Neural progenitor cell (in vitro differentiated cells): Measurements from ENCODE around the gene RNF213. TPM values are rescaled to one million over a fixed set of nuclear protein-coding genes. Genes with fewer than 3 reads are reported as not detected.

Experiments
- DNase-seq: peaks from one replicate; pipeline ENCODE4 v3.0.0-alpha.2; 2016; ENCODE audit warnings: low spot score
- H2AFZ ChIP-seq: fragments of 200-600 bp; sonication (generic); replicated peaks from 2 replicates; pipeline ENCODE4 v1.6.1; 2016; ENCODE audit warnings: antibody characterized with exemption
- H3F3A ChIP-seq: fragments of 200-600 bp; sonication (generic); 2 replicates; pipeline ENCODE4 v1.6.1; 2016; ENCODE audit warnings: antibody characterized with exemption, low read depth
- H3K27ac ChIP-seq: fragments of 200-600 bp; sonication (generic); 2 replicates; pipeline ENCODE4 v1.5.1; 2016; ENCODE audit warnings: mild to moderate bottlenecking
- H3K27me3 ChIP-seq: fragments of 200-600 bp; sonication (generic); 2 replicates; pipeline ENCODE4 v1.6.1; 2016; ENCODE audit warnings: mild to moderate bottlenecking, moderate library complexity
- H3K36me3 ChIP-seq: fragments of 200-600 bp; sonication (generic); 2 replicates; pipeline ENCODE4 v1.5.1; 2016
- H3K4me1 ChIP-seq: fragments of 200-600 bp; sonication (generic); 2 replicates; pipeline ENCODE4 v1.6.1; 2016; ENCODE audit warnings: mixed run types
- H3K4me2 ChIP-seq: fragments of 200-600 bp; sonication (generic); 2 replicates; pipeline ENCODE4 v1.6.1; 2016
- H3K4me3 ChIP-seq: fragments of 200-600 bp; sonication (generic); 2 replicates; pipeline ENCODE4 v1.5.1; 2016
- H3K79me2 ChIP-seq: fragments of 200-600 bp; sonication (generic); 2 replicates; pipeline ENCODE4 v1.6.1; 2016; ENCODE audit warnings: low read depth
- H3K9ac ChIP-seq: fragments of 200-600 bp; sonication (generic); 2 replicates; pipeline ENCODE4 v1.6.1; 2016
- H3K9me3 ChIP-seq: fragments of 200-600 bp; sonication (generic); 2 replicates; pipeline ENCODE4 v1.5.1; 2016; ENCODE audit warnings: low read depth
- H4K20me1 ChIP-seq: fragments of 200-600 bp; sonication (generic); 2 replicates; pipeline ENCODE4 v1.6.1; 2016; ENCODE audit warnings: low read depth
- H3K27ac Mint-ChIP-seq: 3 replicates; pipeline ENCODE4 v1.8.0; 2021; ENCODE audit warnings: mixed read lengths
- H3K27me3 Mint-ChIP-seq: 2 replicates; pipeline ENCODE4 v1.8.0; 2022; ENCODE audit warnings: low read depth, mild to moderate bottlenecking, inconsistent platforms, moderate library complexity, mixed read lengths; ENCODE audit not compliant: insufficient read depth
- H3K36me3 Mint-ChIP-seq: 3 replicates; pipeline ENCODE4 v1.8.0; 2021; ENCODE audit warnings: mixed read lengths
- H3K4me1 Mint-ChIP-seq: 3 replicates; pipeline ENCODE4 v1.8.0; 2021; ENCODE audit warnings: mixed read lengths
- H3K4me3 Mint-ChIP-seq: 3 replicates; pipeline ENCODE4 v1.8.0; 2021; ENCODE audit warnings: mild to moderate bottlenecking, moderate library complexity, mixed read lengths
- H3K9me3 Mint-ChIP-seq: 3 replicates; pipeline ENCODE4 v1.8.0; 2020; ENCODE audit warnings: mixed read lengths
- CTCF ChIP-seq: fragments of 200-600 bp; sonication (generic); IDR thresholded peaks from 2 replicates; pipeline ENCODE4 v1.5.1; 2017; ENCODE audit warnings: antibody characterized with exemption, mild to moderate bottlenecking
- EZH2 ChIP-seq: fragments of 200-600 bp; sonication (generic); IDR thresholded peaks from 2 replicates; pipeline ENCODE4 v1.6.1; 2017; ENCODE audit warnings: antibody characterized with exemption, mild to moderate bottlenecking, moderate library complexity
- EZH2phosphoT487 ChIP-seq: fragments of 200-600 bp; sonication (generic); IDR thresholded peaks from 2 replicates; pipeline ENCODE4 v1.6.1; 2017; ENCODE audit warnings: antibody characterized with exemption
- total RNA-seq: library from RNA; depleted of rRNA; stranded (reverse); fragments of >200 nt; gene quantifications from 2 replicates; pipeline ENCODE4 v1.2.3, GENCODE V29; 2015; ENCODE audit warnings: low replicate concordance

The RNF213 gene
- total RNA-seq, 1 donor from 2014 or later = 19.8 TPM

- Histone ChIP-seq H3F3A (peaks cover 47% of the 10 kb centered on the region), H3K4me3 (peak overlapping the region; percentile 85), H3K4me2 (peak overlapping the region; percentile 90), H3K27ac (peak overlapping the region; percentile 91), H3K4me1 (peaks cover 10% of the 10 kb centered on the region), H3K27me3 (peaks cover 15% of the 10 kb centered on the region), H4K20me1 (peaks cover 22% of the 10 kb centered on the region), H3K36me3 (no peaks in the 10 kb centered on the region), H2AFZ (no peak overlapping the region), H3K79me2 (no peaks in the 10 kb centered on the region), H3K9me3 (no peaks in the 10 kb centered on the region), H3K9ac (no peak overlapping the region)
- H3K4me1 Mint-ChIP-seq = peaks cover 32% of the 10 kb centered on the region
- H3K27ac Mint-ChIP-seq = peak overlapping the region; percentile 90
- H3K4me3 Mint-ChIP-seq = peak overlapping the region; percentile 95
- H3K36me3 Mint-ChIP-seq = peaks cover 2% of the 10 kb centered on the region
- DNase-seq = no peak
- TF ChIP-seq EZH2 = no peak
- TF ChIP-seq CTCF = no peak
- no peak for TF ChIP-seq EZH2phosphoT487
- H3K27me3 Mint-ChIP-seq = peaks cover 6% of the 10 kb centered on the region
- H3K9me3 Mint-ChIP-seq = peaks cover 2% of the 10 kb centered on the region
Observed at GRCh38 chr17:80261895-80262279, 1.2 kb downstream of the RNF213 start.

- H3K79me2 ChIP-seq = no peaks in the 10 kb centered on the region
- H2AFZ ChIP-seq = no peak overlapping the region
- H3K9me3 ChIP-seq = no peaks in the 10 kb centered on the region
- Mint-ChIP-seq H3K27ac (peak overlapping the region; percentile 90), H3K4me1 (peaks cover 31% of the 10 kb centered on the region), H3K36me3 (peaks cover 2% of the 10 kb centered on the region), H3K9me3 (peaks cover 2% of the 10 kb centered on the region), H3K27me3 (peaks cover 6% of the 10 kb centered on the region), H3K4me3 (peak overlapping the region; percentile 95)
- H3K27me3 ChIP-seq = peaks cover 15% of the 10 kb centered on the region
- no peak overlapping the region for H3K27ac ChIP-seq
- peak overlapping the region; percentile 90 for H3K4me2 ChIP-seq
- TF ChIP-seq EZH2phosphoT487 (no peak), CTCF (no peak), EZH2 (no peak)
- H3K4me3 ChIP-seq = no peak overlapping the region
- H4K20me1 ChIP-seq = peaks cover 22% of the 10 kb centered on the region
- DNase-seq = no peak
- peaks cover 46% of the 10 kb centered on the region for H3F3A ChIP-seq
- H3K9ac ChIP-seq = no peak overlapping the region
- no peaks in the 10 kb centered on the region for H3K36me3 ChIP-seq
- H3K4me1 ChIP-seq = peaks cover 10% of the 10 kb centered on the region
Observed at GRCh38 chr17:80262291-80262690, 1.6 kb downstream of the RNF213 start.

- H3K27me3 ChIP-seq = peaks cover 15% of the 10 kb centered on the region
- H2AFZ ChIP-seq = no peak overlapping the region
- H3K9me3 ChIP-seq = no peaks in the 10 kb centered on the region
- H4K20me1 ChIP-seq = peaks cover 22% of the 10 kb centered on the region
- no peak overlapping the region for H3K27ac ChIP-seq
- TF ChIP-seq EZH2phosphoT487 = no peak
- TF ChIP-seq EZH2 = no peak
- no peak for TF ChIP-seq CTCF
- Mint-ChIP-seq H3K4me1 (peaks cover 29% of the 10 kb centered on the region), H3K36me3 (peaks cover 5% of the 10 kb centered on the region), H3K4me3 (no peak overlapping the region), H3K27me3 (peaks cover 6% of the 10 kb centered on the region), H3K27ac (no peak overlapping the region), H3K9me3 (peaks cover 2% of the 10 kb centered on the region)
- peaks cover 41% of the 10 kb centered on the region for H3F3A ChIP-seq
- H3K4me2 ChIP-seq = no peak overlapping the region
- no peak overlapping the region for H3K9ac ChIP-seq
- DNase-seq = no peak
- H3K4me1 ChIP-seq = peaks cover 10% of the 10 kb centered on the region
- H3K79me2 ChIP-seq = no peaks in the 10 kb centered on the region
- H3K4me3 ChIP-seq = no peak overlapping the region
- H3K36me3 ChIP-seq = no peaks in the 10 kb centered on the region
Observed at GRCh38 chr17:80262775-80263244, 2.2 kb downstream of the RNF213 start.
